ENCODE measurements around the gene OR6X1.

DNA sequence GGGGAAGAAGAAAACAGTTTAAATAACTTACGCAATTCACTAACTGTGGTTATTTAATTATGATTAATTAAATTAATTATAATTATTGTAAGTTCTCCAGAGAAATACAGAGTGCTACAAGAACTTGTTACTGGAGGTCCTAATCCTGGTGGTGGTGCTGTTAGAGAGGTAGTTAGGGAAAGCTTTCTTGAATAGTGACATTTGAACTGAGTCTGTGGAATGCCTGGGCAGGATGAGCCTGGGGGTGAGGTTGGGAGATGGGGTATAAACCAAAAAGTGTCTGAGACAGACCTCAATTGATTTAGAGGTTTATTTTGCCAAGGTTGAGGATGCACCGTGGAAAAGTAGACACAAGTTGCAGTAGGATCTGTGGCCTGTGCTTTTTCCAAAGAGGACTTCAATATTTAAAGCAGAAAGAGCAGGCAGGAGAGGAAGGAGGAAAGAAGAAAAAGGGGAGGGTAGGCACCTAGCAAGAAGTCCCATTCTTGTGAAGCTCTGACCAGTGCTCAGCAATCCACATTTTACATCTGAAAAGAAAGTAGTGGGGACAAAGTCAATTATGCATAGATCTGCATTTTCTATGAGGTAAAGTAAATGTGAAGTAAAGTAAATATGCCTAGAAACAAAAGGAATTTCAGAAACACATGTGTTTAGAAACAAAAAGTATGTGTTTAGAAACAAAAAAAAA is 8.4 kb downstream of the OR6X1 start:
- TF ChIP-seq RBM22 (IDR thresholded peaks at IDR 0.05; ENCODE audit: low read depth, low read length, poor library complexity, severe bottlenecking) (no peak), NFATC3 (IDR thresholded peaks at IDR 0.05) (no peak), CBX2 (IDR thresholded peaks at IDR 0.05; ENCODE audit: insufficient read depth, low read length, poor library complexity, severe bottlenecking) (no peak), ZNF586 (CRISPR knock-in tag; conservative IDR thresholded peaks at IDR 0.05) (no peak), GABPA (tag; conservative IDR thresholded peaks at IDR 0.05; ENCODE audit: low read depth) (no peak), CEBPB (tag; IDR thresholded peaks at IDR 0.05) (peak; percentile 53), FOXP1 (CRISPR knock-in tag; IDR thresholded peaks at IDR 0.05) (no peak), POLR2AphosphoS2 (IDR thresholded peaks at IDR 0.05; ENCODE audit: low read length) (no peak), GTF2E2 (tag; IDR thresholded peaks at IDR 0.05) (no peak), ARID1B (IDR thresholded peaks at IDR 0.05) (no peak), CREB1 (IDR thresholded peaks at IDR 0.05) (no peak), CREB1 (CRISPR knock-in tag; IDR thresholded peaks at IDR 0.05) (no peak)
- TF ChIP-seq, protein P1, sequence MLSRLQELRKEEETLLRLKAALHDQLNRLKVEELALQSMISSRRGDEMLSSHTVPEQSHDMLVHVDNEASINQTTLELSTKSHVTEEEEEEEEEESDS (CRISPR knock-in tag; IDR thresholded peaks at IDR 0.05): no peak
- TF ChIP-seq, protein P2, sequence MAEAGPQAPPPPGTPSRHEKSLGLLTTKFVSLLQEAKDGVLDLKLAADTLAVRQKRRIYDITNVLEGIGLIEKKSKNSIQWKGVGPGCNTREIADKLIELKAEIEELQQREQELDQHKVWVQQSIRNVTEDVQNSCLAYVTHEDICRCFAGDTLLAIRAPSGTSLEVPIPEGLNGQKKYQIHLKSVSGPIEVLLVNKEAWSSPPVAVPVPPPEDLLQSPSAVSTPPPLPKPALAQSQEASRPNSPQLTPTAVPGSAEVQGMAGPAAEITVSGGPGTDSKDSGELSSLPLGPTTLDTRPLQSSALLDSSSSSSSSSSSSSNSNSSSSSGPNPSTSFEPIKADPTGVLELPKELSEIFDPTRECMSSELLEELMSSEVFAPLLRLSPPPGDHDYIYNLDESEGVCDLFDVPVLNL (CRISPR knock-in tag; IDR thresholded peaks at IDR 0.05; ENCODE audit: low read depth): no peak

Data from K562 (cell line).